H1 (cell line): ENCODE results near the gene NAA38. TPM values are rescaled to one million over a fixed set of nuclear protein-coding genes. Genes with fewer than 3 reads are reported as not detected.

Experiments used
- CTCF ChIA-PET: fragments of 300-600 bp; sonication (Branson Sonifier 250); formaldehyde crosslinking; loops from one replicate; lab custom pipeline; 2021; ENCODE audit not compliant: partially characterized antibody; lab: Charles Lee
- POLR2A ChIA-PET: fragments of 300-600 bp; sonication (Branson Sonifier 250); formaldehyde crosslinking; loops from one replicate; lab custom pipeline; 2021; ENCODE audit warnings: inconsistent platforms; ENCODE audit not compliant: partially characterized antibody; lab: Charles Lee
- DNase-seq, 2 experiments: peaks; one replicate each; pipeline versions ENCODE4 v3.0.0 to v3.0.0-alpha.2; 2010 to 2022; ENCODE audit warnings: low spot score in 2 of 2, low read depth in 1 of 2, mixed read lengths in 1 of 2
- FAIRE-seq: peaks from 2 replicates; lab custom pipeline; 2011; peaks lifted over from hg19 to GRCh38; lab: Jason Lieb, UNC
- H2AFZ ChIP-seq: 2 replicates; pipeline ENCODE4 v1.8.1; 2012; ENCODE audit warnings: low read length, inconsistent platforms
- H2AK5ac ChIP-seq: 2 replicates; pipeline ENCODE4 v1.6.1; 2013; ENCODE audit warnings: low read depth, low read length
- H2BK120ac ChIP-seq: replicated peaks from 2 replicates; pipeline ENCODE3; 2013; ENCODE audit warnings: low read depth, low read length, inconsistent platforms
- H2BK12ac ChIP-seq: 2 replicates; pipeline ENCODE4 v1.6.1; 2013; ENCODE audit warnings: low read depth, low read length
- H2BK15ac ChIP-seq: 2 replicates; pipeline ENCODE4 v1.6.1; 2013; ENCODE audit warnings: low read length
- H2BK20ac ChIP-seq: 2 replicates; pipeline ENCODE4 v1.6.1; 2013; ENCODE audit warnings: low read length
- H2BK5ac ChIP-seq: 2 replicates; pipeline ENCODE4 v1.6.1; 2013; ENCODE audit warnings: low read depth, low read length
- H3K14ac ChIP-seq: 2 replicates; pipeline ENCODE4 v1.6.1; 2013; ENCODE audit warnings: inconsistent platforms; ENCODE audit not compliant: insufficient read length
- H3K18ac ChIP-seq: 2 replicates; pipeline ENCODE4 v1.6.1; 2013; ENCODE audit warnings: low read length; ENCODE audit errors: extremely low read depth
- H3K23ac ChIP-seq: 2 replicates; pipeline ENCODE4 v1.6.1; 2013; ENCODE audit warnings: inconsistent platforms; ENCODE audit not compliant: insufficient read length
- H3K23me2 ChIP-seq: 2 replicates; pipeline ENCODE4 v1.6.1; 2013; ENCODE audit warnings: low read depth, low read length
- H3K27ac ChIP-seq: 2 replicates; pipeline ENCODE4 v1.6.1; 2011; ENCODE audit warnings: low read depth, low read length, inconsistent platforms
- H3K27me3 ChIP-seq, 4 experiments: replicated peaks in 1 of 4; 1 replicate in 1 of 4; 2 replicates in 3 of 4; pipeline versions ENCODE4 v1.6.1 to v1.8.1; 2011 to 2013; ENCODE audit warnings: low read length in 3 of 4, mild to moderate bottlenecking in 3 of 4, inconsistent platforms in 2 of 4, mixed read lengths in 2 of 4, moderate library complexity in 1 of 4; ENCODE audit not compliant: control insufficient read depth in 3 of 4, insufficient read depth in 3 of 4; ENCODE audit errors: extremely low read depth in 1 of 4
- H3K36me3 ChIP-seq, 4 experiments: 2 replicates each; pipeline versions ENCODE4 v1.6.1 to v1.8.1; 2011 to 2013; ENCODE audit warnings: mild to moderate bottlenecking in 4 of 4, low read length in 3 of 4, moderate library complexity in 2 of 4, control low read depth in 1 of 4, inconsistent platforms in 1 of 4; ENCODE audit not compliant: insufficient read depth in 4 of 4, control insufficient read depth in 2 of 4
- H3K4ac ChIP-seq: replicated peaks from 2 replicates; pipeline ENCODE3; 2013; ENCODE audit warnings: low read length, low read depth, mixed read lengths, inconsistent platforms; ENCODE audit not compliant: insufficient read length
- H3K4me1 ChIP-seq, 4 experiments: replicated peaks in 1 of 4; 1 replicate in 1 of 4; 2 replicates in 3 of 4; pipeline versions ENCODE4 v1.6.1 to v1.8.1; 2011 to 2013; ENCODE audit warnings: low read length in 3 of 4, inconsistent platforms in 2 of 4, mixed read lengths in 1 of 4; ENCODE audit not compliant: insufficient read depth in 4 of 4, control insufficient read depth in 3 of 4
- H3K4me2 ChIP-seq, 2 experiments: 2 replicates each; pipeline versions ENCODE4 v1.6.1 to v1.8.1; 2011 to 2013; ENCODE audit warnings: low read depth in 2 of 2, low read length in 2 of 2, control low read depth in 1 of 2, inconsistent platforms in 1 of 2, mild to moderate bottlenecking in 1 of 2; ENCODE audit not compliant: insufficient read depth in 1 of 2
- H3K4me3 ChIP-seq, 4 experiments: fragments of 200-600, 300-600 bp in 1 of 4; sonication (generic), shearing (Covaris generic), sonication (Bioruptor Twin) in 1 of 4; 2 replicates each; pipeline versions ENCODE4 v1.5.1 to v1.8.1; 2011 to 2016; ENCODE audit warnings: low read length in 4 of 4, low read depth in 3 of 4, control low read depth in 2 of 4, inconsistent platforms in 2 of 4, mild to moderate bottlenecking in 2 of 4, mixed read lengths in 1 of 4, moderate library complexity in 1 of 4; ENCODE audit not compliant: insufficient read depth in 2 of 4; ENCODE audit errors: extremely low read depth in 1 of 4
- H3K56ac ChIP-seq: replicated peaks from 2 replicates; pipeline ENCODE3; 2013; ENCODE audit warnings: low read depth, mild to moderate bottlenecking, mixed read lengths, low read length, inconsistent platforms; ENCODE audit not compliant: insufficient read length
- H3K79me1 ChIP-seq: 2 replicates; pipeline ENCODE4 v1.6.1; 2013; ENCODE audit warnings: low read depth, low read length, control low read depth
- H3K79me2 ChIP-seq, 2 experiments: 2 replicates each; pipeline versions ENCODE4 v1.6.1 to v1.8.1; 2012 to 2013; ENCODE audit warnings: low read length in 2 of 2, mild to moderate bottlenecking in 2 of 2, inconsistent platforms in 1 of 2; ENCODE audit not compliant: insufficient read depth in 2 of 2, control insufficient read depth in 1 of 2
- H3K9ac ChIP-seq, 4 experiments: replicated peaks in 1 of 4; 1 replicate in 1 of 4; 2 replicates in 3 of 4; pipeline versions ENCODE4 v1.6.1 to v1.8.1; 2011 to 2013; ENCODE audit warnings: low read depth in 3 of 4, low read length in 3 of 4, control low read depth in 2 of 4, mild to moderate bottlenecking in 2 of 4, moderate library complexity in 2 of 4, inconsistent platforms in 1 of 4; ENCODE audit errors: extremely low read depth in 1 of 4
- H3K9me3 ChIP-seq, 2 experiments: 2 replicates each; pipeline versions ENCODE4 v1.6.1 to v1.8.1; 2012 to 2013; ENCODE audit warnings: mild to moderate bottlenecking in 2 of 2, moderate library complexity in 2 of 2, control low read depth in 1 of 2, inconsistent platforms in 1 of 2, low read depth in 1 of 2, low read length in 1 of 2, mixed read lengths in 1 of 2; ENCODE audit not compliant: insufficient read depth in 2 of 2
- H4K20me1 ChIP-seq, 2 experiments: replicated peaks in 1 of 2; 2 replicates each; pipeline versions ENCODE3 to v1.8.1; 2011 to 2013; ENCODE audit warnings: inconsistent platforms in 2 of 2, low read length in 2 of 2, mild to moderate bottlenecking in 1 of 2; ENCODE audit not compliant: insufficient read depth in 2 of 2, control insufficient read depth in 1 of 2
- H4K5ac ChIP-seq: 2 replicates; pipeline ENCODE4 v1.6.1; 2013; ENCODE audit warnings: low read length, low read depth, mixed read lengths, inconsistent platforms; ENCODE audit not compliant: insufficient read length
- H4K8ac ChIP-seq: 2 replicates; pipeline ENCODE4 v1.8.0; 2013; ENCODE audit warnings: mild to moderate bottlenecking, moderate library complexity, low read length, inconsistent platforms; ENCODE audit not compliant: insufficient read depth; ENCODE audit errors: extremely low read depth
- H4K91ac ChIP-seq: replicated peaks from 2 replicates; pipeline ENCODE3; 2013; ENCODE audit warnings: low read length, mixed read lengths, inconsistent platforms; ENCODE audit not compliant: insufficient read length
- CEBPB ChIP-seq: IDR thresholded peaks from 2 replicates; pipeline ENCODE4 v1.6.1; 2012; ENCODE audit warnings: low read depth, low read length
- FOSL1 ChIP-seq: IDR thresholded peaks from 2 replicates; pipeline ENCODE4 v1.6.1; 2011; ENCODE audit warnings: mild to moderate bottlenecking, low read depth, low read length, moderate library complexity; ENCODE audit not compliant: insufficient read depth
- GTF2F1 ChIP-seq: IDR thresholded peaks from 2 replicates; pipeline ENCODE4 v1.6.1; 2012; ENCODE audit warnings: low read depth, low read length, improper control_type of control experiment, borderline replicate concordance
- SAP30 ChIP-seq: fragments of 300-600 bp; sonication (generic); IDR thresholded peaks from 2 replicates; pipeline ENCODE4 v1.7.1; 2012; ENCODE audit warnings: low read length, moderate library complexity, mild to moderate bottlenecking, inconsistent platforms; ENCODE audit not compliant: insufficient read depth, insufficient replicate concordance
- SP2 ChIP-seq: IDR thresholded peaks from 2 replicates; pipeline ENCODE4 v1.6.1; 2012; ENCODE audit warnings: mild to moderate bottlenecking, low read length, inconsistent platforms
- TBP ChIP-seq: IDR thresholded peaks from 2 replicates; pipeline ENCODE4 v1.6.1; 2011; ENCODE audit warnings: low read depth, low read length, improper control_type of control experiment
- WGBS, 2 experiments: shearing (Covaris generic) in 1 of 2; methylation state at CpG; one replicate each; pipeline versions ENCODE4 v1.1.6 to v1.1.7; 2013 to 2015; ENCODE audit warnings: low lambda C conversion rate in 2 of 2, mixed read lengths in 2 of 2, inconsistent platforms in 1 of 2, low coverage in 1 of 2, missing lambda C conversion rate in 1 of 2; ENCODE audit not compliant: insufficient replicate concordance in 2 of 2, insufficient coverage in 1 of 2, insufficient read length in 1 of 2; ENCODE audit errors: extremely low coverage in 1 of 2, missing lambda C conversion rate in 1 of 2; 5-methylcytosine and 5-hydroxymethylcytosine counted together
- polyA plus RNA-seq, 7 experiments: library from polyadenylated mRNA; depleted of rRNA in 3 of 7; stranded (reverse) in 5 of 7; unstranded in 2 of 7; fragments of >200 nt in 5 of 7; fragments of 200-250 nt in 2 of 7; gene quantifications; 1 replicate in 5 of 7; 2 replicates in 1 of 7; 4 replicates in 1 of 7; pipeline versions ENCODE4 v1.2.1 to v1.2.3, GENCODE V29; 2011 to 2013; ENCODE audit warnings: missing spikeins in 2 of 7, mixed read lengths in 2 of 7
- total RNA-seq: library from RNA; stranded (reverse); fragmentation: NEBNext Ultra II Directional; extraction: Animal tissue kit (Norgen Biotek cat#: 25700); gene quantifications from 2 replicates; pipeline ENCODE4 v1.2.1, GENCODE V29; 2021

NAA38 gene
- total and polyA plus RNA-seq, 2 of the 8 experiments (the other 6 are each of a cell fraction or from before 2014, with no cell fraction given): 30.2 to 109 TPM

DNA sequence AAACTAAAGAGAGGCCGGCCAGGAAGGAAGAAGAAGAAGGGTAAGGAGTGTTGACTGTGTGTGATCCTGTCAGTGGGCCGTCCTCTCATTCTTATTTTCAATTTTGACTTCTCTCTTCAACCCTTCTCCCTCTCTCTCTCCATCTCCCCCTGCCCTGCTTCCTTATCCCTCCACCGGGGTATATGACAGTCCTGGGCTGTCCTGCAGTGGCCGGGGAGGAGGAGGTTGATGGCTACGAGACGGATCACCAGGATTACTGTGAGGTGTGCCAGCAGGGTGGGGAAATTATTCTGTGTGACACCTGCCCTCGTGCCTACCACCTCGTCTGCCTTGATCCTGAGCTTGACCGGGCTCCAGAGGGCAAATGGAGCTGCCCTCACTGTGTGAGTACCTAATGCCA, 36.9 kb upstream of the NAA38 start:
- peaks cover 0 to 6% (median 3%) of the 10 kb centered on the region in 4 experiments; a peak in 5 of 7 replicates for H3K4me1 ChIP-seq
- no peak overlapping the region for H2BK15ac ChIP-seq
- peaks cover 0 to 9% (median 2%) of the 10 kb centered on the region in 4 experiments; a peak in 3 of 8 replicates for H3K36me3 ChIP-seq
- no peak overlapping the region for H2BK12ac ChIP-seq
- no peaks in the 10 kb centered on the region; a peak in 1 of 4 replicates for H3K9me3 ChIP-seq
- H3K23me2 ChIP-seq: no peaks in the 10 kb centered on the region; the same call in 1 of the 2 replicates
- no peaks in the 10 kb centered on the region for H3K79me2 ChIP-seq
- H4K20me1 ChIP-seq: no peaks in the 10 kb centered on the region
- FAIRE-seq: no peak
- no peak for DNase-seq
- no peak overlapping the region for H4K5ac ChIP-seq
- H3K18ac ChIP-seq: no peak overlapping the region
- no peaks in the 10 kb centered on the region for H3K27me3 ChIP-seq
- H3K27ac ChIP-seq: no peak overlapping the region
- H2AFZ ChIP-seq: no peak overlapping the region
- CTCF ChIA-PET: no interaction called here
- no peak overlapping the region for H4K8ac ChIP-seq
- no peak overlapping the region for H3K9ac ChIP-seq
- H3K4me3 ChIP-seq: no peak overlapping the region
- H2BK20ac ChIP-seq: no peak overlapping the region
- H3K79me1 ChIP-seq: no peaks in the 10 kb centered on the region
- TF ChIP-seq SAP30: no peak
- no peak for TF ChIP-seq GTF2F1
- TF ChIP-seq SP2: no peak
- TF ChIP-seq TBP: no peak
- TF ChIP-seq CEBPB: no peak
- no peak for TF ChIP-seq FOSL1
- TF ChIP-seq, all 59 proteins: peak for 0
- no peak overlapping the region for H2BK5ac ChIP-seq
- H3K14ac ChIP-seq: no peak overlapping the region
- no peak overlapping the region for H3K56ac ChIP-seq
- H3K23ac ChIP-seq: no peak overlapping the region
- POLR2A ChIA-PET: no interaction called here
- WGBS, 2 experiments: 91% methylated on average over 9 of the region's 9 CpGs; no CpG with 5 or more reads in 1 of the 2 experiments
- no peak overlapping the region for H3K4ac ChIP-seq
- no peak overlapping the region for H2BK120ac ChIP-seq
- H3K4me2 ChIP-seq: no peak overlapping the region
- H4K91ac ChIP-seq: no peak overlapping the region
- H2AK5ac ChIP-seq: no peak overlapping the region
